ENCODE data around the gene CHD9.
"Not testable (repeated sequence)": the region's sequence is repeated elsewhere in the genome, so short reads cannot be mapped to it uniquely, and the experiment has no call there.

- TF ChIP-seq, protein P1, sequence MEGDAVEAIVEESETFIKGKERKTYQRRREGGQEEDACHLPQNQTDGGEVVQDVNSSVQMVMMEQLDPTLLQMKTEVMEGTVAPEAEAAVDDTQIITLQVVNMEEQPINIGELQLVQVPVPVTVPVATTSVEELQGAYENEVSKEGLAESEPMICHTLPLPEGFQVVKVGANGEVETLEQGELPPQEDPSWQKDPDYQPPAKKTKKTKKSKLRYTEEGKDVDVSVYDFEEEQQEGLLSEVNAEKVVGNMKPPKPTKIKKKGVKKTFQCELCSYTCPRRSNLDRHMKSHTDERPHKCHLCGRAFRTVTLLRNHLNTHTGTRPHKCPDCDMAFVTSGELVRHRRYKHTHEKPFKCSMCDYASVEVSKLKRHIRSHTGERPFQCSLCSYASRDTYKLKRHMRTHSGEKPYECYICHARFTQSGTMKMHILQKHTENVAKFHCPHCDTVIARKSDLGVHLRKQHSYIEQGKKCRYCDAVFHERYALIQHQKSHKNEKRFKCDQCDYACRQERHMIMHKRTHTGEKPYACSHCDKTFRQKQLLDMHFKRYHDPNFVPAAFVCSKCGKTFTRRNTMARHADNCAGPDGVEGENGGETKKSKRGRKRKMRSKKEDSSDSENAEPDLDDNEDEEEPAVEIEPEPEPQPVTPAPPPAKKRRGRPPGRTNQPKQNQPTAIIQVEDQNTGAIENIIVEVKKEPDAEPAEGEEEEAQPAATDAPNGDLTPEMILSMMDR (tag by site-specific recombination; IDR thresholded peaks at IDR 0.05), result not testable (repeated sequence)
- not testable (repeated sequence) for TF ChIP-seq ZEB2 (tag by site-specific recombination; IDR thresholded peaks at IDR 0.05); ZNF274 (IDR thresholded peaks at IDR 0.05; ENCODE audit: low read length); ZNF274 (tag by site-specific recombination; IDR thresholded peaks at IDR 0.05; ENCODE audit: borderline replicate concordance); KLF16 (tag by site-specific recombination; IDR thresholded peaks at IDR 0.05); ZNF24 (tag by site-specific recombination; IDR thresholded peaks at IDR 0.05); ZFP3 (tag by site-specific recombination; IDR thresholded peaks at IDR 0.05; ENCODE audit: low read depth); ZNF571 (tag by site-specific recombination; IDR thresholded peaks at IDR 0.05); KLF1 (tag by site-specific recombination; IDR thresholded peaks at IDR 0.05); ZNF16 (tag by site-specific recombination; IDR thresholded peaks at IDR 0.05; ENCODE audit: low read depth)
- TF ChIP-seq, protein P2, sequence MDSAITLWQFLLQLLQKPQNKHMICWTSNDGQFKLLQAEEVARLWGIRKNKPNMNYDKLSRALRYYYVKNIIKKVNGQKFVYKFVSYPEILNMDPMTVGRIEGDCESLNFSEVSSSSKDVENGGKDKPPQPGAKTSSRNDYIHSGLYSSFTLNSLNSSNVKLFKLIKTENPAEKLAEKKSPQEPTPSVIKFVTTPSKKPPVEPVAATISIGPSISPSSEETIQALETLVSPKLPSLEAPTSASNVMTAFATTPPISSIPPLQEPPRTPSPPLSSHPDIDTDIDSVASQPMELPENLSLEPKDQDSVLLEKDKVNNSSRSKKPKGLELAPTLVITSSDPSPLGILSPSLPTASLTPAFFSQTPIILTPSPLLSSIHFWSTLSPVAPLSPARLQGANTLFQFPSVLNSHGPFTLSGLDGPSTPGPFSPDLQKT (IDR thresholded peaks at IDR 0.05; ENCODE audit: borderline replicate concordance, low read depth, low read length), result not testable (repeated sequence)
These were observed 18.1 kb upstream of the CHD9 start for GRCh38 chr16:53036711-53037110.

All from HEK293 (cell line).